Measurements from ENCODE around the gene NTN3. TPM values are rescaled to one million over a fixed set of nuclear protein-coding genes. Genes with fewer than 3 reads are reported as not detected.
A peak's percentile ranks its signal among the peaks of the same experiment; 100 is the strongest.
"Not testable (repeated sequence)": the region's sequence is repeated elsewhere in the genome, so short reads cannot be mapped to it uniquely, and the experiment has no call there.

Gene NTN3
- total RNA-seq, 1 experiment from 2014 or later = not detected

DNA sequence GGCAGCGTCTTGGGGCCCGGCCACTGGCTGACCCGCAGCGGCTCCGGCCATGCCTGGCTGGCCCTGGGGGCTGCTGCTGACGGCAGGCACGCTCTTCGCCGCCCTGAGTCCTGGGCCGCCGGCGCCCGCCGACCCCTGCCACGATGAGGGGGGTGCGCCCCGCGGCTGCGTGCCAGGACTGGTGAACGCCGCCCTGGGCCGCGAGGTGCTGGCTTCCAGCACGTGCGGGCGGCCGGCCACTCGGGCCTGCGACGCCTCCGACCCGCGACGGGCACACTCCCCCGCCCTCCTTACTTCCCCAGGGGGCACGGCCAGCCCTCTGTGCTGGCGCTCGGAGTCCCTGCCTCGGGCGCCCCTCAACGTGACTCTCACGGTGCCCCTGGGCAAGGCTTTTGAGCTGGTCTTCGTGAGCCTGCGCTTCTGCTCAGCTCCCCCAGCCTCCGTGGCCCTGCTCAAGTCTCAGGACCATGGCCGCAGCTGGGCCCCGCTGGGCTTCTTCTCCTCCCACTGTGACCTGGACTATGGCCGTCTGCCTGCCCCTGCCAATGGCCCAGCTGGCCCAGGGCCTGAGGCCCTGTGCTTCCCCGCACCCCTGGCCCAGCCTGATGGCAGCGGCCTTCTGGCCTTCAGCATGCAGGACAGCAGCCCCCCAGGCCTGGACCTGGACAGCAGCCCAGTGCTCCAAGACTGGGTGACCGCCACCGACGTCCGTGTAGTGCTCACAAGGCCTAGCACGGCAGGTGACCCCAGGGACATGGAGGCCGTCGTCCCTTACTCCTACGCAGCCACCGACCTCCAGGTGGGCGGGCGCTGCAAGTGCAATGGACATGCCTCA is 773 bp downstream of the NTN3 start:
- Histone ChIP-seq H3K4me3 (no peak overlapping the region), H3K9me3 (no peaks in the 10 kb centered on the region), H3K27me3 (no peaks in the 10 kb centered on the region), H3K36me3 (no peaks in the 10 kb centered on the region)
- no peak for DNase-seq

DNA sequence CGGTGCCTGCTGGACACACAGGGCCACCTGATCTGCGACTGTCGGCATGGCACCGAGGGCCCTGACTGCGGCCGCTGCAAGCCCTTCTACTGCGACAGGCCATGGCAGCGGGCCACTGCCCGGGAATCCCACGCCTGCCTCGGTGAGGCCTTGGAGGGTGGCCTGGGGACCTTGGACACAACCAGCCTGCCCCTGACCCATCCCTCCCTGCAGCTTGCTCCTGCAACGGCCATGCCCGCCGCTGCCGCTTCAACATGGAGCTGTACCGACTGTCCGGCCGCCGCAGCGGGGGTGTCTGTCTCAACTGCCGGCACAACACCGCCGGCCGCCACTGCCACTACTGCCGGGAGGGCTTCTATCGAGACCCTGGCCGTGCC is 1.4 kb downstream of the NTN3 start:
- Histone ChIP-seq H3K27me3 (no peaks in the 10 kb centered on the region), H3K9me3 (no peaks in the 10 kb centered on the region), H3K4me3 (no peak overlapping the region), H3K36me3 (no peaks in the 10 kb centered on the region)
- DNase-seq = no peak

DNA sequence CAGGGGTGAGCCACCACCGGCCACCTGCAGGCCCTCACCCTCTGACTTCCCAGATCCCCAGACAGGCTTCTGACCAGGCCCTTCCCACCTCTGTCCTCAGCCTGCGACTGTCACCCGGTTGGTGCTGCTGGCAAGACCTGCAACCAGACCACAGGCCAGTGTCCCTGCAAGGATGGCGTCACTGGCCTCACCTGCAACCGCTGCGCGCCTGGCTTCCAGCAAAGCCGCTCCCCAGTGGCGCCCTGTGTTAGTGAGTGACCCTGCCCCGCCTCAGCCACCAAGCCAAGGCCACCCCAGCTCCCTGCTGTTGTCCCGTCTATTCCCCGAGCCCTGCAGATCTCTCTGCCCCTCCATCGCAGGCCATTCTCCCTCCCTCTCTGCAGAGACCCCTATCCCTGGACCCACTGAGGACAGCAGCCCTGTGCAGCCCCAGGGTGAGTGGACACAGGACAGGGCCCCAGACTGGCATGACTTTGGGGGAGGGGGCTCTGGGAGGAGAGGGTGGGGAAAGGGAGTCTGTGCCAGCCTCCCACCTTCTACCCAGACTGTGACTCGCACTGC is 1.9 kb downstream of the NTN3 start:
- no peak for DNase-seq
- H3K4me3 ChIP-seq = no peak overlapping the region
- no peaks in the 10 kb centered on the region for H3K36me3 ChIP-seq
- H3K27me3 ChIP-seq = no peaks in the 10 kb centered on the region
- no peaks in the 10 kb centered on the region for H3K9me3 ChIP-seq

DNA sequence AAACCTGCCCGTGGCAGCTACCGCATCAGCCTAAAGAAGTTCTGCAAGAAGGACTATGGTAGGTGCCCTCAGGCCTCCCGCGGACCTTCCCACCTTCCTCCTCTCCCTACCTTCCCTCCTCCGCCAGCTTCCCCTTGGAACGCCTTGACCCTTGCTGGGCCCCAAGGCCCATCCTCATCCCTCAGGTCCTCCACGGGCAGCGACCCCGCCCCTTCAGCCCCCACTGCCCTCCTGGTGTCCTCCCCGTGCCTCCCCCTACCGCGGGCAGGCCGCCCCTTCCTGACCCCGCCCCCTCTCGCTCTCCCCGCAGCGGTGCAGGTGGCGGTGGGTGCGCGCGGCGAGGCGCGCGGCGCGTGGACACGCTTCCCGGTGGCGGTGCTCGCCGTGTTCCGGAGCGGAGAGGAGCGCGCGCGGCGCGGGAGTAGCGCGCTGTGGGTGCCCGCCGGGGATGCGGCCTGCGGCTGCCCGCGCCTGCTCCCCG is 2.4 kb downstream of the NTN3 start:
- H3K27me3 ChIP-seq = no peaks in the 10 kb centered on the region
- H3K4me3 ChIP-seq = peak overlapping the region; percentile 27; the same call in 1 of the 2 replicates
- DNase-seq = no peak

DNA sequence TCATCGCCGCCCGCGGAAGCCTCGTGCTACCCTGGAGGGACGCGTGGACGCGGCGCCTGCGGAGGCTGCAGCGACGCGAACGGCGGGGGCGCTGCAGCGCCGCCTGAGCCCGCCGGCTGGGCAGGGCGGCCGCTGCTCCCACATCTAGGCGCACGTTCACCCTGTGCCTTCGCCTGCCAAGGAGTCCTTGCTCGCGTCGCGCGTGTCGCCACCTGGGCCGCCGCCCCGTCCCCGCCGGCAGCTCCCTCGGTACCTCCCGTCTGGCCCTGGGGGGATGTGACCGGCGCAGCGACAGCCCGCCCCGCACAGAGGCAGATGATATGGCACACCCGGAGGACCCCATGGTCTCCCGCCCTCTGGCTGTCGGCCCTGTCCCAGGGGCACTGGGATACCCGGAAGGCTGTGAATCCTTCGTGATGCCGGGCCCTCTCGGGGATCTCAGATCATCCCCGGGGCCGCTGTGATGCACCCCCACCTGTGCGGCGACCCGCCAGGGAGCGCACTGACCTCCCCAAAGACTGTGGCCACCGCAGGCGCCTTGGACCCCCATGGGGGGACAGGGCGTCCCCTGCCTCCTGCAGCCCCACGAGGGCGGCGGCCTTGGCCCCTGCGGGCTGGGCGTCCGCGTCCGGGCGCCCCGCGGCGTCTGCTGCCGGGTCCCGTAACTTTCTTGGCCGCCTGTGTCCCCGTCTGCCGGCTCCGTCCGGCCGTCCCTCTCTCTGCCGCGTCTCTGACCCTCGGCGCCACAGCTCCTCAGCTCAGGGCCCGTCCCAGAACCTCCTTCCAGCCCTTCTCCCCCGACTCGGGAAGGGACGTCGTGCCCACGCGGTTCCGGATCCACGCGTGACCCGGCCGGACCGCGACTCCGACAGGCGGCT is 3.1 kb downstream of the NTN3 start:
- no peaks in the 10 kb centered on the region for H3K27me3 ChIP-seq
- peak overlapping the region; percentile 84 for H3K4me3 ChIP-seq
- peak; percentile 51 for DNase-seq
- no peaks in the 10 kb centered on the region for H3K36me3 ChIP-seq
- H3K9me3 ChIP-seq = no peaks in the 10 kb centered on the region

More for the DNA sequence above, 2.4 kb downstream of the NTN3 start:
- no peaks in the 10 kb centered on the region for H3K9me3 ChIP-seq
- no peaks in the 10 kb centered on the region for H3K36me3 ChIP-seq

DNA sequence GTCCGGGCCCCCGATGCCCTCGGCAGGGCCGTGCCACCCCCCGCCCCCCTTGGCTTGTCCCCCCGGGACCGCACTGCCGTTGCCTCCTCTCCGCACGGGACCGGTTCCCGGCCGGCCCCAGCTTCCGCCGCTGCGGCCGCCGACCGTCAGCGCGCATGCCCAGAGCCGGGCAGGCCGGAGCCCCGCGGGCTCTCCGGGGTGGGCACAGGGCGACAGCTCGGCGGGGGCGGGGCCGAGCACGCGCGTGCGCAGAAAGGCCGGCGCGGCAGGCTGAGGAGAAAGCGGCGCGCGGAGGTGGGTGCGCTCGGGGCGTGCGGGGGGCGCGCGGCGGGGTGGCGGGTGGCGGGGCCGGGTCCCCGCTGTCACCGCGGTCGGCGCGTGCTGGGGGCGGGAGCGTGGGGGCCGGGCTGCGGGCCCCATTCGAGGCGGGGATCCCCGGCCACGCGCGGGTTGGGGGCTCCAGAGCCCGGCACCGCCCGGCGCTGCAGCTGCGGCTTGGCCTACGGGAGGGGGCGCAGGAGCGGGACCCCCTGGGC is 3.8 kb downstream of the NTN3 start, which contains the start of gene TBC1D24:
Gene TBC1D24, plus strand, starts transcription at position 251 of the 536 bp plus-strand sequence. CDS start 21,022 bp downstream, outside the sequence.
- H3K27me3 ChIP-seq = no peaks in the 10 kb centered on the region
- peak; percentile 89 for DNase-seq
- no peaks in the 10 kb centered on the region for H3K36me3 ChIP-seq
- H3K4me3 ChIP-seq = peak within 1 kb of the TSS; percentile 84
- no peaks in the 10 kb centered on the region for H3K9me3 ChIP-seq

DNA sequence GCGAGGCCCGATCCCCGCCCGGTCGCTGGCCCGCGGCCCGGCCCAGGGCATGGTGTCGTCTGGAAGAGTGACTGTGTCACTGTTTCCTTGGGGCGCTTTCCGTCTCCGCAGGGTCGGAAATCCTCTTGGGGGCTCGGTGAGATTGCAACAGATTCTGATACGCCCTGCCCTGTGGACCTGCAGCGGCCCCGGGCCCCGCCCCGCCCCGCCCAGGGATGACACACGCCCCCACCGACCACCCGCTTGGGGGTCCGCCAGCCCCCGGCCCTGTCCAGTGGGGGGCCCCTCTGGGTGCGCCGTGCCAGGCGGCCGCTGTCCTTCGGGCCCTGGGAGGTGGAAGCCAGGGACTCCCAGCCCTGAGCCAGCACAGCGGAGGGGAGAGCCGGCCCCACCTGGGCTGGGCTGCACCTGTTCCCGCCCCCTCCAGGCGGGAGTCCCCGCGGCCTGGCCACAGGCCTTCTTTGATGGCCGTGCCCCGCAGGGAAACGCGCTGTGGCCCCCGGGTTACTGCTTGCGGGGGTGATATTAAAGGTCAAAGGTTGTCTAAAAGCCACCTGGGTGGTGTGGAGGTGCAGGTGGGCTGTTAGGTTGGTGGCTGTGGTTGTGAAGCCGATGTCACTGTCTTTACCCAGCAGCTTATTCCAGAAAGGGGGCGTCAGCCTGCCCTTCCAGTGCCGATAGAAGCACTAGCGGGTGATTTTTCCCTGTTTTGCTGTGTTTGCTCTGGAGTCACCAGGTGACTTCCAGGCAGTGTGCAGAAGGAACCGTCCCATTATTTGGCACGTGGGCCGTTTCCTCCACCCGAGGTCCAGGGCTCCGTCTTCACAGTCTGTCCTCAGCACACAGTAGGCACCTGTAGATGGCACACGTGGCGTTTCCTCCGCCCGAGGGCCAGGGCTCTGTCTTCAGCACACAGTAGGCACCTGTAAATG is 4.6 kb downstream of the NTN3 start:
- no peaks in the 10 kb centered on the region for H3K9me3 ChIP-seq
- no peak for DNase-seq
- H3K36me3 ChIP-seq = no peaks in the 10 kb centered on the region
- H3K4me3 ChIP-seq = peak overlapping the region; percentile 53
- no peaks in the 10 kb centered on the region for H3K27me3 ChIP-seq

- no peaks in the 10 kb centered on the region for H3K9me3 ChIP-seq
- DNase-seq = no peak
- H3K27me3 ChIP-seq = no peaks in the 10 kb centered on the region
- H3K36me3 ChIP-seq = no peaks in the 10 kb centered on the region
- H3K4me3 ChIP-seq = no peak overlapping the region
These were observed 5.2 kb downstream of the NTN3 start for GRCh38 chr16:2476345-2476720.

GRCh38 chr16:2476741-2477140 is 5.6 kb downstream of the NTN3 start:
- no peaks in the 10 kb centered on the region for H3K27me3 ChIP-seq
- DNase-seq = no peak
- H3K9me3 ChIP-seq = no peaks in the 10 kb centered on the region
- no peaks in the 10 kb centered on the region for H3K36me3 ChIP-seq
- no peak overlapping the region for H3K4me3 ChIP-seq

DNA sequence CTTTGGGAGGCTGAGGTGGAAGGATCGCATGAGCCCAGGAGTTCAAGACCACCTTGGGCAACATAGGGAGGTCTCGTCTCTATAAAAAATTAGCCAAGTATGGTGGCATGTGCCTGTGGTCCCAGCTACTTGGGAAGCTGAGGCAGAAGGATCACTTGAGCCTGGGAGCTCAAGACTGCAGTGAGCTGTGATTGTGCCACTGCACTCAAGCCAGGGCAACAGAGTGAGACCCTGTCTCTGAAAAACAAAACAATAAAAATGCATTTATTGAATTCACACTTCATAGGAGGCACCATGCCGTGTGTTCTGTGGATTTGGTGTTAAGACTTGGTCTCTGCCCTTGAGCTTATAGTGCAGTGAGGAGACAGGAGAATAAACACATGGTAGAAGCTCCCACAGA is 6.2 kb downstream of the NTN3 start:
- no peak for DNase-seq
- H3K4me3 ChIP-seq = no peak overlapping the region
- no peaks in the 10 kb centered on the region for H3K27me3 ChIP-seq
- H3K36me3 ChIP-seq = no peaks in the 10 kb centered on the region
- H3K9me3 ChIP-seq = no peaks in the 10 kb centered on the region

GRCh38 chr16:2478279-2478678 is 7.2 kb downstream of the NTN3 start:
- no peaks in the 10 kb centered on the region for H3K9me3 ChIP-seq
- no peak overlapping the region for H3K4me3 ChIP-seq
- no peak for DNase-seq
- H3K36me3 ChIP-seq = no peaks in the 10 kb centered on the region
- H3K27me3 ChIP-seq = no peaks in the 10 kb centered on the region

DNA sequence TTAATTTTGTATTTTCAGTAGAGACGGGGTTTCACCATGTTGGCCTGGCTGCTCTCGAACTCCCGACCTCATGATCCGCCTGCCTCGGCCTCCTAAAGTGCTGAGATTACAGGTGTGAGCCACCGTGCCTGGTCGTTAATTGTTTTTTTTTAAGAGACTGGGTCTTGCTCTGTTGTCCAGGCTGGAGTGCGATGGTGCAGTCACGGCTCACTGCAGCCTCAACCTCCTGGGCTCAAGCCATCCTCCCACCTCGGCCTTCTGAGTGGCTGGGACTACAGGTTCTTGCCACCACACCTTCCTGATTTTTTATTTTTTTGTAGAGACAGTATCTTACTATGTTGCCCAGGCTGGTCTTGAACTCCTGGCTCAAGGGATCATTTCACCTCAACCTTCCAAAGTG is 8.9 kb downstream of the NTN3 start:
- not testable (repeated sequence) for H3K9me3 ChIP-seq, H3K4me3 ChIP-seq, H3K27me3 ChIP-seq, DNase-seq, H3K36me3 ChIP-seq

- Histone ChIP-seq H3K27me3 (no peaks in the 10 kb centered on the region), H3K9me3 (no peaks in the 10 kb centered on the region), H3K36me3 (no peaks in the 10 kb centered on the region), H3K4me3 (no peak overlapping the region)
- no peak for DNase-seq
These were observed 9.9 kb downstream of the NTN3 start for GRCh38 chr16:2480948-2481347.

DNA sequence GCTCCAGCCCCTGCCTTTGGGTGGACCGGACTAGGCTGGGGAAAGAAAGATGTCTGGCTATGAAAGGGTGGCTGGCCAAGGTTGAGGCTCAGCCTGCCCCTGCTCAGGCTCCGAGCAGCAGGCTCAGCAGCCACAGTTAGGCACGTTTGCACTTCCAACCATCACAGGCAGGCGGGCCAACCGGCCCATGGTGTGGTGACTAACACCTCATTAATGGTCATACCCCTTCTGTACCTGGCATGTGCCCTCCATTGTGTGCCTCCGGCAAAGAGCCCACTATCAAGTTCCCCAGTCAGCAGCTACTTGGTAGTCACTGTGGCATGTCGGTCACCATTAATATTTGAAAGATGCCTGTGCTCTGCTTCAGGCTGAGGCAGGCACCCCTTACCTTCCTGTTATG is 10.6 kb downstream of the NTN3 start:
- H3K9me3 ChIP-seq = no peaks in the 10 kb centered on the region
- H3K36me3 ChIP-seq = no peaks in the 10 kb centered on the region
- H3K27me3 ChIP-seq = no peaks in the 10 kb centered on the region
- no peak for DNase-seq
- no peak overlapping the region for H3K4me3 ChIP-seq

DNA sequence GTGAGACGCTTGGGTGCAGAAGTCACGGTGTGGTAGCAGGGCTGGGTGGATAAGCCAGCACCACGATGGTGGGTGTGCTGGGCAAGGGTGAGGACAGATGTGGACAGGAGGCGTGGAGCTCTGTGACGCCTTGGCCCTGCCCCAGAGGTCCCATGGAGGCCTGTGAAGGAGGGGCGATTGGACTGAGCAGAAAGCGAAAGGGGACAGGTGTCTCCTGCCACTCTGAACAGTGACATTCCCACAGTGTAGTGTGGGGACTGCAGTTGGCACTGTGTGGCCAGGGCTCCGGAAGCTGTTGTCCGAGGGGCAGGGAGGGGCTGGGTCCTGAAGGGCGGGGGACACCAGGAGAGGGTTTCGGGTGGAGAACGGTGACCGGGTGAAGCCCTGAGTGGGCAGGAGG is 11.2 kb downstream of the NTN3 start:
- no peaks in the 10 kb centered on the region for H3K27me3 ChIP-seq
- H3K36me3 ChIP-seq = no peaks in the 10 kb centered on the region
- no peaks in the 10 kb centered on the region for H3K9me3 ChIP-seq
- no peak overlapping the region for H3K4me3 ChIP-seq
- DNase-seq = no peak
